Panc1 (cell line): ENCODE measurements around the gene POMGNT1. TPM values are rescaled to one million over a fixed set of nuclear protein-coding genes. Genes with fewer than 3 reads are reported as not detected.

Experiments
- ATAC-seq: fragments of 200-7000 bp; cut with Tn5 transposase; 2 replicates; pipeline ENCODE4 v1.9.1; 2020; ENCODE audit warnings: mild to moderate bottlenecking, moderate library complexity
- BruUV-seq: library from RNA; stranded (reverse); fragments of 400-500 nt; replicated peaks from 2 replicates; lab custom pipeline; 2021; lab: Mats Ljungman, UMichigan
- CTCF ChIA-PET: fragments of 300-600 bp; sonication (Branson Sonifier 250); formaldehyde crosslinking; loops from one replicate; lab custom pipeline; 2022; ENCODE audit warnings: antibody characterized with exemption; lab: Charles Lee
- POLR2A ChIA-PET: fragments of 300-600 bp; sonication (Branson Sonifier 250); formaldehyde crosslinking; loops from one replicate; lab custom pipeline; 2022; ENCODE audit warnings: antibody characterized with exemption; lab: Charles Lee
- DNase-seq: peaks from one replicate; pipeline ENCODE4 v3.0.0-alpha.2; 2010; ENCODE audit warnings: low read depth, low spot score
- H3K27ac ChIP-seq: 2 replicates; pipeline ENCODE4 v1.5.1; 2011; ENCODE audit warnings: mild to moderate bottlenecking, low read length, inconsistent platforms
- H3K27me3 ChIP-seq: fragments of 200-500 bp; sonication (Bioruptor generic); 2 replicates; pipeline ENCODE4 v1.6.0; 2014; ENCODE audit warnings: low read length, inconsistent platforms; ENCODE audit not compliant: control insufficient read depth, insufficient read depth
- H3K36me3 ChIP-seq: fragments of 200-500 bp; sonication (Bioruptor generic); 2 replicates; pipeline ENCODE4 v1.5.1; 2014; ENCODE audit warnings: inconsistent platforms, mild to moderate bottlenecking, low read length, moderate library complexity; ENCODE audit not compliant: control insufficient read depth, insufficient read depth
- H3K4me1 ChIP-seq: 2 replicates; pipeline ENCODE4 v1.5.1; 2011; ENCODE audit warnings: inconsistent platforms, mild to moderate bottlenecking, low read length, moderate library complexity; ENCODE audit not compliant: control insufficient read depth, insufficient read depth
- H3K4me3 ChIP-seq, 2 experiments: 2 replicates each; pipeline ENCODE4 v1.5.1; 2011 to 2012; ENCODE audit warnings: low read depth in 2 of 2, low read length in 2 of 2, mild to moderate bottlenecking in 2 of 2, inconsistent platforms in 1 of 2, moderate library complexity in 1 of 2
- H3K9me3 ChIP-seq: fragments of 200-500 bp; sonication (Bioruptor generic); 2 replicates; pipeline ENCODE4 v1.5.1; 2014; ENCODE audit warnings: low read depth, mild to moderate bottlenecking, inconsistent platforms, low read length, moderate library complexity; ENCODE audit not compliant: control insufficient read depth, insufficient read depth
- CTCF ChIP-seq: fragments of 450-650 bp; IDR thresholded peaks from 2 replicates; pipeline ENCODE4 v1.5.1; 2017; ENCODE audit warnings: mild to moderate bottlenecking
- POLR2AphosphoS5 ChIP-seq: IDR thresholded peaks from 2 replicates; pipeline ENCODE4 v1.6.1; 2012; ENCODE audit warnings: mild to moderate bottlenecking, low read depth, low read length, moderate library complexity
- REST ChIP-seq, 2 experiments: IDR thresholded peaks; 2 replicates each; pipeline ENCODE4 v1.6.1; 2011 to 2012; ENCODE audit warnings: low read depth in 2 of 2, control low read depth in 1 of 2, low read length in 1 of 2, mild to moderate bottlenecking in 1 of 2, moderate library complexity in 1 of 2; ENCODE audit not compliant: insufficient read depth in 1 of 2
- SIN3A ChIP-seq: IDR thresholded peaks from 2 replicates; pipeline ENCODE4 v1.6.1; 2012; ENCODE audit warnings: low read depth, mild to moderate bottlenecking, low read length, moderate library complexity, borderline replicate concordance; ENCODE audit not compliant: insufficient read depth
- TCF7L2 ChIP-seq: IDR thresholded peaks from 2 replicates; pipeline ENCODE4 v1.6.1; 2011; ENCODE audit warnings: mild to moderate bottlenecking, low read depth, low read length, inconsistent platforms
- in situ Hi-C: cut with HindIII; loops from 2 replicates; pipeline ENCODE4 v1.10.0; 2016; ENCODE audit warnings: low sequenced_read_pairs, low pct_unique_long_range_greater_than_20kb
- intact Hi-C: fragments of 100-400 bp; cut with micrococcal nuclease; formaldehyde crosslinking; loops from one replicate; pipeline ENCODE4 v1.10.0; 2022; ENCODE audit not compliant: unreplicated experiment
- total RNA-seq: library from RNA; stranded (reverse); gene quantifications from one replicate; pipeline ENCODE4 v1.2.1, GENCODE V29; 2021; ENCODE audit not compliant: unreplicated experiment

Gene POMGNT1
- total RNA-seq, 1 experiment from 2014 or later, result 178 TPM

GRCh38 chr1:46180082-46180616, 18.1 kb downstream of the POMGNT1 start:
- BruUV-seq, result no TSS peak
- intact Hi-C loops, result no loop called here
- CTCF ChIA-PET, result interaction anchor here (1.4 kb wide), 1 partner anchor 48 kb away, joined by 4 read pairs; the partner anchor contains the start of gene PIK3R3

More at GRCh38 chr1:46180082-46180616, 18.1 kb downstream of the POMGNT1 start:
- peak; percentile 52 for ATAC-seq
- TF ChIP-seq REST (IDR thresholded peaks at IDR 0.05; ENCODE audit: insufficient read depth in 1 of 2, low read depth in 2 of 2, low read length in 1 of 2), result no peak; a peak in 1 of 4 replicates
- TF ChIP-seq TCF7L2, result no peak
- TF ChIP-seq SIN3A, result no peak
- no peak for TF ChIP-seq POLR2AphosphoS5
- TF ChIP-seq CTCF, result no peak
- POLR2A ChIA-PET, result no interaction called here
- Histone ChIP-seq H3K27me3 (no peaks in the 10 kb centered on the region), H3K9me3 (no peaks in the 10 kb centered on the region), H3K4me1 (peaks cover 55% of the 10 kb centered on the region), H3K27ac (peak overlapping the region; percentile 66), H3K36me3 (no peaks in the 10 kb centered on the region), H3K4me3 (peak overlapping the region in 1 of 2 experiments; percentile 30; a peak in 2 of 4 replicates)
- DNase-seq, result peak; percentile 74
- in situ Hi-C loops, result no loop called here
